Neural cell (in vitro differentiated cells): Measurements from ENCODE around the gene CTSZ. TPM values are rescaled to one million over a fixed set of nuclear protein-coding genes. Genes with fewer than 3 reads are reported as not detected.

Source experiments
- H2AFZ ChIP-seq: fragments of 200-600, 300-800 bp; sonication (generic), shearing (Covaris generic); 2 replicates; pipeline ENCODE4 v1.6.0; 2014; ENCODE audit warnings: low read depth, mild to moderate bottlenecking, antibody characterized with exemption, low read length, moderate library complexity
- H3F3A ChIP-seq: fragments of 200-600 bp; shearing (Covaris generic); 2 replicates; pipeline ENCODE4 v1.6.1; 2016; ENCODE audit warnings: mild to moderate bottlenecking, moderate library complexity, mixed read lengths, antibody characterized with exemption, low read length; ENCODE audit not compliant: insufficient read depth, poor library complexity, severe bottlenecking
- H3K27ac ChIP-seq: fragments of 200-600, 300-800 bp; sonication (generic), shearing (Covaris generic); 2 replicates; pipeline ENCODE4 v1.5.1; 2014; ENCODE audit warnings: mild to moderate bottlenecking, low read length, moderate library complexity
- H3K27me3 ChIP-seq: fragments of 300-800, 200-600 bp; sonication (generic), shearing (Covaris generic); 2 replicates; pipeline ENCODE4 v1.6.0; 2014; ENCODE audit warnings: mild to moderate bottlenecking, low read depth, low read length, moderate library complexity; ENCODE audit not compliant: insufficient read depth
- H3K36me3 ChIP-seq: fragments of 300-800, 200-600 bp; sonication (generic), shearing (Covaris generic); 2 replicates; pipeline ENCODE4 v1.5.1; 2014; ENCODE audit warnings: mild to moderate bottlenecking, antibody characterized with exemption, low read length, moderate library complexity; ENCODE audit not compliant: insufficient read depth
- H3K4me2 ChIP-seq: fragments of 300-800, 200-600 bp; sonication (generic), shearing (Covaris generic); 2 replicates; pipeline ENCODE4 v1.6.0; 2014; ENCODE audit warnings: mild to moderate bottlenecking, low read length
- H3K4me3 ChIP-seq: fragments of 300-800, 200-600 bp; sonication (generic), shearing (Covaris generic); 2 replicates; pipeline ENCODE4 v1.5.1; 2014; ENCODE audit warnings: mild to moderate bottlenecking, low read length, moderate library complexity
- H3K79me2 ChIP-seq: fragments of 200-600 bp; shearing (Covaris generic); replicated peaks from 2 replicates; pipeline ENCODE4 v1.6.0; 2014; ENCODE audit warnings: mild to moderate bottlenecking, low read length, moderate library complexity; ENCODE audit not compliant: insufficient read depth
- H3K9ac ChIP-seq: fragments of 300-800, 200-600 bp; sonication (generic), shearing (Covaris generic); 2 replicates; pipeline ENCODE4 v1.6.1; 2016; ENCODE audit warnings: mild to moderate bottlenecking, low read length, mixed read lengths
- H3K9me2 ChIP-seq: fragments of 200-600 bp; shearing (Covaris generic); 2 replicates; pipeline ENCODE4 v1.6.1; 2016; ENCODE audit warnings: mild to moderate bottlenecking, low read length, mixed read lengths; ENCODE audit not compliant: insufficient read depth
- H3K9me3 ChIP-seq: fragments of 200-600, 300-800 bp; sonication (generic), shearing (Covaris generic); 2 replicates; pipeline ENCODE4 v1.6.1; 2016; ENCODE audit warnings: mild to moderate bottlenecking, mixed run types, low read length, moderate library complexity, mixed read lengths
- H4K20me1 ChIP-seq: fragments of 200-600 bp; shearing (Covaris generic); 2 replicates; pipeline ENCODE4 v1.6.1; 2016; ENCODE audit warnings: mild to moderate bottlenecking, mixed run types; ENCODE audit not compliant: insufficient read depth
- EP300 ChIP-seq: fragments of 450-650 bp; conservative IDR thresholded peaks from 2 replicates; pipeline ENCODE4 v1.6.1; 2014; ENCODE audit warnings: antibody characterized with exemption, mild to moderate bottlenecking, moderate library complexity; ENCODE audit not compliant: poor library complexity, severe bottlenecking
- EZH2 ChIP-seq: fragments of 200-600, 300-800 bp; shearing (Covaris generic), sonication (generic); IDR thresholded peaks from 2 replicates; pipeline ENCODE4 v1.6.1; 2014; ENCODE audit warnings: antibody characterized with exemption, low read length, borderline replicate concordance, mild to moderate bottlenecking; ENCODE audit not compliant: insufficient read depth, poor library complexity, severe bottlenecking
- MXI1 ChIP-seq: fragments of 450-650 bp; conservative IDR thresholded peaks from 2 replicates; pipeline ENCODE4 v1.6.1; 2014; ENCODE audit warnings: antibody characterized with exemption, mild to moderate bottlenecking; ENCODE audit not compliant: poor library complexity, severe bottlenecking
- POLR2AphosphoS5 ChIP-seq: IDR thresholded peaks from 2 replicates; pipeline ENCODE4 v1.6.1; 2012
- RAD21 ChIP-seq: fragments of 450-650 bp; conservative IDR thresholded peaks from 2 replicates; pipeline ENCODE4 v1.6.1; 2014; ENCODE audit warnings: antibody characterized with exemption, mild to moderate bottlenecking, moderate library complexity
- SMC3 ChIP-seq: fragments of 450-650 bp; conservative IDR thresholded peaks from 2 replicates; pipeline ENCODE4 v1.6.1; 2014; ENCODE audit warnings: antibody characterized with exemption, mild to moderate bottlenecking, moderate library complexity; ENCODE audit not compliant: poor library complexity
- TAF1 ChIP-seq: IDR thresholded peaks from 2 replicates; pipeline ENCODE4 v1.6.1; 2012; ENCODE audit warnings: low read depth
- polyA plus RNA-seq: library from polyadenylated mRNA; depleted of rRNA; stranded (reverse); fragments of >200 nt; gene quantifications from 2 replicates; pipeline ENCODE4 v1.2.3, GENCODE V29; 2014
- TF ChIP-seq, protein P1 (sequence below): IDR thresholded peaks from 2 replicates; pipeline ENCODE4 v1.6.1; 2012; ENCODE audit warnings: borderline replicate concordance
- TF ChIP-seq, protein P2 (sequence below): fragments of 450-650 bp; IDR thresholded peaks from 2 replicates; pipeline ENCODE4 v1.5.1; 2014; ENCODE audit warnings: antibody characterized with exemption, mild to moderate bottlenecking, moderate library complexity; ENCODE audit not compliant: poor library complexity, severe bottlenecking

Gene CTSZ
- polyA plus RNA-seq, 1 donor from 2014 or later, result 0.31 TPM

GRCh38 chr20:59003836-59004492 is 3.1 kb downstream of the CTSZ start:
- TF ChIP-seq, protein P1, sequence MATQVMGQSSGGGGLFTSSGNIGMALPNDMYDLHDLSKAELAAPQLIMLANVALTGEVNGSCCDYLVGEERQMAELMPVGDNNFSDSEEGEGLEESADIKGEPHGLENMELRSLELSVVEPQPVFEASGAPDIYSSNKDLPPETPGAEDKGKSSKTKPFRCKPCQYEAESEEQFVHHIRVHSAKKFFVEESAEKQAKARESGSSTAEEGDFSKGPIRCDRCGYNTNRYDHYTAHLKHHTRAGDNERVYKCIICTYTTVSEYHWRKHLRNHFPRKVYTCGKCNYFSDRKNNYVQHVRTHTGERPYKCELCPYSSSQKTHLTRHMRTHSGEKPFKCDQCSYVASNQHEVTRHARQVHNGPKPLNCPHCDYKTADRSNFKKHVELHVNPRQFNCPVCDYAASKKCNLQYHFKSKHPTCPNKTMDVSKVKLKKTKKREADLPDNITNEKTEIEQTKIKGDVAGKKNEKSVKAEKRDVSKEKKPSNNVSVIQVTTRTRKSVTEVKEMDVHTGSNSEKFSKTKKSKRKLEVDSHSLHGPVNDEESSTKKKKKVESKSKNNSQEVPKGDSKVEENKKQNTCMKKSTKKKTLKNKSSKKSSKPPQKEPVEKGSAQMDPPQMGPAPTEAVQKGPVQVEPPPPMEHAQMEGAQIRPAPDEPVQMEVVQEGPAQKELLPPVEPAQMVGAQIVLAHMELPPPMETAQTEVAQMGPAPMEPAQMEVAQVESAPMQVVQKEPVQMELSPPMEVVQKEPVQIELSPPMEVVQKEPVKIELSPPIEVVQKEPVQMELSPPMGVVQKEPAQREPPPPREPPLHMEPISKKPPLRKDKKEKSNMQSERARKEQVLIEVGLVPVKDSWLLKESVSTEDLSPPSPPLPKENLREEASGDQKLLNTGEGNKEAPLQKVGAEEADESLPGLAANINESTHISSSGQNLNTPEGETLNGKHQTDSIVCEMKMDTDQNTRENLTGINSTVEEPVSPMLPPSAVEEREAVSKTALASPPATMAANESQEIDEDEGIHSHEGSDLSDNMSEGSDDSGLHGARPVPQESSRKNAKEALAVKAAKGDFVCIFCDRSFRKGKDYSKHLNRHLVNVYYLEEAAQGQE, result no peak
- TF ChIP-seq SMC3 (no peak), EP300 (no peak), RAD21 (no peak), MXI1 (no peak), TAF1 (no peak), POLR2AphosphoS5 (no peak), EZH2 (no peak)
- TF ChIP-seq, protein P2, sequence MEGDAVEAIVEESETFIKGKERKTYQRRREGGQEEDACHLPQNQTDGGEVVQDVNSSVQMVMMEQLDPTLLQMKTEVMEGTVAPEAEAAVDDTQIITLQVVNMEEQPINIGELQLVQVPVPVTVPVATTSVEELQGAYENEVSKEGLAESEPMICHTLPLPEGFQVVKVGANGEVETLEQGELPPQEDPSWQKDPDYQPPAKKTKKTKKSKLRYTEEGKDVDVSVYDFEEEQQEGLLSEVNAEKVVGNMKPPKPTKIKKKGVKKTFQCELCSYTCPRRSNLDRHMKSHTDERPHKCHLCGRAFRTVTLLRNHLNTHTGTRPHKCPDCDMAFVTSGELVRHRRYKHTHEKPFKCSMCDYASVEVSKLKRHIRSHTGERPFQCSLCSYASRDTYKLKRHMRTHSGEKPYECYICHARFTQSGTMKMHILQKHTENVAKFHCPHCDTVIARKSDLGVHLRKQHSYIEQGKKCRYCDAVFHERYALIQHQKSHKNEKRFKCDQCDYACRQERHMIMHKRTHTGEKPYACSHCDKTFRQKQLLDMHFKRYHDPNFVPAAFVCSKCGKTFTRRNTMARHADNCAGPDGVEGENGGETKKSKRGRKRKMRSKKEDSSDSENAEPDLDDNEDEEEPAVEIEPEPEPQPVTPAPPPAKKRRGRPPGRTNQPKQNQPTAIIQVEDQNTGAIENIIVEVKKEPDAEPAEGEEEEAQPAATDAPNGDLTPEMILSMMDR, result no peak
- Histone ChIP-seq H3F3A (no peaks in the 10 kb centered on the region), H3K4me2 (no peak overlapping the region), H3K9me3 (no peaks in the 10 kb centered on the region), H3K27me3 (peaks cover 10% of the 10 kb centered on the region), H3K9ac (no peak overlapping the region), H2AFZ (no peak overlapping the region), H3K4me3 (no peak overlapping the region), H3K9me2 (no peaks in the 10 kb centered on the region), H3K36me3 (no peaks in the 10 kb centered on the region), H3K79me2 (no peaks in the 10 kb centered on the region), H3K27ac (no peak overlapping the region), H4K20me1 (no peaks in the 10 kb centered on the region)

DNA sequence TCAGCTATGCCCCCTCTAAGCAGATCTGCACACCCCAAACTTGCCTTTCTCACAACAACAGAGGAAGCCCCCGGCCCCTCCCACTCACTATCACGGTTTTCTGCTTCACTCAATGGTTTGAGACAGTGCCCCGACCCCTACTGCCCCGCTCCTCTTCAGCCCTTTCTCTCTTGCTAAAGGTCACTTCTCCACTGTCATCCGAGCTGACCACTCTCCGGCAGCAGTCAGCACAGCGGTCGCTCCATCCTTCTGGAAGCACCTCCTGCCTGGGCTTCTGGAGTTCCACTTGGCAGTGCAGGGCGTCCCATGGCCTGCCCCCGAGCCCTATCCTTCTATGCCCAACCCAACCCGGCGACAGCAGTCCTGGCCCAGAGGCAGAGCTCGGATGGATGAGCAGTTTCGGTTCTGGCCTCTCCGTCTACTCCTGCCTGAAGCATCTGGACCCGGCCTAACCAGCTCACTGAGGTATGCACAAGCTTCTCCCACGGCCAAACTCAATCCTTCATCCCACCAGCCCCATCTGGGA is 4.1 kb downstream of the CTSZ start:
- Histone ChIP-seq H3K4me3 (no peak overlapping the region), H3K79me2 (no peaks in the 10 kb centered on the region), H3K9ac (no peak overlapping the region), H3K27me3 (peaks cover 10% of the 10 kb centered on the region), H2AFZ (no peak overlapping the region), H4K20me1 (no peaks in the 10 kb centered on the region), H3K9me3 (no peaks in the 10 kb centered on the region), H3K27ac (no peak overlapping the region), H3K4me2 (no peak overlapping the region), H3K9me2 (no peaks in the 10 kb centered on the region), H3K36me3 (no peaks in the 10 kb centered on the region), H3F3A (no peaks in the 10 kb centered on the region)
- no peak for TF ChIP-seq TAF1
- no peak for TF ChIP-seq EP300
- no peak for TF ChIP-seq MXI1
- TF ChIP-seq, protein P2, result no peak
- TF ChIP-seq POLR2AphosphoS5, result no peak
- TF ChIP-seq, protein P1, result no peak
- no peak for TF ChIP-seq EZH2
